ENCODE data around the gene MCF2. TPM values are rescaled to one million over a fixed set of nuclear protein-coding genes. Genes with fewer than 3 reads are reported as not detected.

The MCF2 gene
- total RNA-seq, 1 donor from 2014 or later, result 0.80 TPM

- no peak for TF ChIP-seq CTCF (IDR thresholded peaks at IDR 0.05)
- TF ChIP-seq EZH2 (IDR thresholded peaks at IDR 0.05), result no peak
- no peak for TF ChIP-seq EZH2phosphoT487 (IDR thresholded peaks at IDR 0.05)
- no peaks in the 10 kb centered on the region for H3F3A ChIP-seq (ENCODE audit: low read depth)
- no peaks in the 10 kb centered on the region for H3K36me3 Mint-ChIP-seq
- no peak overlapping the region for H3K27ac ChIP-seq
- no peak overlapping the region for H3K4me2 ChIP-seq
- no peaks in the 10 kb centered on the region for H3K9me3 ChIP-seq (ENCODE audit: low read depth)
- no peak overlapping the region for H3K4me3 Mint-ChIP-seq
- H3K9me3 Mint-ChIP-seq, result no peaks in the 10 kb centered on the region
- H3K4me1 ChIP-seq, result no peaks in the 10 kb centered on the region
- no peak for DNase-seq (ENCODE audit: low spot score)
- H3K27me3 Mint-ChIP-seq (ENCODE audit: insufficient read depth, low read depth), result no peaks in the 10 kb centered on the region
- H3K27me3 ChIP-seq, result no peaks in the 10 kb centered on the region
- no peak overlapping the region for H2AFZ ChIP-seq (replicated peaks)
- no peak overlapping the region for H3K9ac ChIP-seq
- no peak overlapping the region for H3K27ac Mint-ChIP-seq
- no peaks in the 10 kb centered on the region for H4K20me1 ChIP-seq (ENCODE audit: low read depth)
- no peaks in the 10 kb centered on the region for H3K36me3 ChIP-seq
- no peak overlapping the region for H3K4me3 ChIP-seq
- H3K79me2 ChIP-seq (ENCODE audit: low read depth), result no peaks in the 10 kb centered on the region
- H3K4me1 Mint-ChIP-seq, result no peaks in the 10 kb centered on the region
Observed at GRCh38 chrX:139532834-139533233, 175.1 kb downstream of the MCF2 start.

Small RNAs within 50 kb of the gene (small RNA-seq; reads per million reads assigned to genes)
- gene RF01210, result not detected

Other genes starting within 250 kb of the MCF2 start
- not detected in 2 replicates for gene F9, start 177.4 kb downstream of the MCF2 start, total RNA-seq (ENCODE audit: low replicate concordance)
- 43.6 and 68.0 TPM in 2 replicates for gene ATP11C, start 224.9 kb upstream of the MCF2 start, total RNA-seq (ENCODE audit: low replicate concordance)